HepG2 (cell line): ENCODE data around the gene KATNA1. TPM values are rescaled to one million over a fixed set of nuclear protein-coding genes. Genes with fewer than 3 reads are reported as not detected.

Source experiments
- ARNT2 ChIP-seq: sonication (generic); formaldehyde crosslinking; IDR thresholded peaks from 2 replicates; pipeline ENCODE4 v1.8.0; 2022; ENCODE audit warnings: mild to moderate bottlenecking, low read depth, missing genetic modification reagents, moderate library complexity
- CEBPB ChIP-seq: IDR thresholded peaks from 2 replicates; pipeline ENCODE4 v1.6.1; 2011; ENCODE audit warnings: low read depth, low read length, improper control_type of control experiment, borderline replicate concordance
- ERF ChIP-seq: IDR thresholded peaks from 2 replicates; pipeline ENCODE4 v1.6.1; 2018; ENCODE audit warnings: missing biosample characterization, missing genetic modification reagents
- FOSL2 ChIP-seq: sonication (generic); formaldehyde crosslinking; IDR thresholded peaks from 2 replicates; pipeline ENCODE4 v1.4.0; 2020; ENCODE audit warnings: missing genetic modification reagents
- FOXJ3 ChIP-seq: sonication (generic); formaldehyde crosslinking; IDR thresholded peaks from 2 replicates; pipeline ENCODE4 v1.4.0; 2020; ENCODE audit warnings: missing genetic modification reagents, mild to moderate bottlenecking, borderline replicate concordance
- FOXK2 ChIP-seq: fragments of 450-650 bp; IDR thresholded peaks from 2 replicates; pipeline ENCODE4 v1.6.1; 2016
- MZF1 ChIP-seq: sonication (generic); formaldehyde crosslinking; IDR thresholded peaks from 2 replicates; pipeline ENCODE4 v1.8.1; 2023; ENCODE audit warnings: mild to moderate bottlenecking, missing genetic modification reagents, borderline replicate concordance
- TBX2 ChIP-seq: sonication (generic); formaldehyde crosslinking; IDR thresholded peaks from 2 replicates; pipeline ENCODE4 v1.5.0; 2020; ENCODE audit warnings: missing genetic modification reagents, mild to moderate bottlenecking, borderline replicate concordance
- THYN1 ChIP-seq: sonication (generic); formaldehyde crosslinking; IDR thresholded peaks from 2 replicates; pipeline ENCODE4 v1.8.1; 2023; ENCODE audit warnings: low read depth, mild to moderate bottlenecking, moderate library complexity, missing genetic modification reagents, borderline replicate concordance
- ZFAT ChIP-seq: sonication (generic); formaldehyde crosslinking; conservative IDR thresholded peaks from 2 replicates; pipeline ENCODE4 v1.8.1; 2023; ENCODE audit warnings: missing genetic modification reagents, inconsistent platforms
- ZFP36 ChIP-seq: fragments of 150-350 bp; IDR thresholded peaks from 2 replicates; pipeline ENCODE4 v1.6.1; 2018; ENCODE audit warnings: borderline replicate concordance, low read length, low read depth; ENCODE audit not compliant: partially characterized antibody
- ZFY ChIP-seq: sonication (generic); formaldehyde crosslinking; IDR thresholded peaks from 2 replicates; pipeline ENCODE4 v1.4.0; 2020; ENCODE audit warnings: missing genetic modification reagents
- ZMYM3 ChIP-seq: sonication (generic); formaldehyde crosslinking; IDR thresholded peaks from 2 replicates; pipeline ENCODE4 v1.5.1; 2020; ENCODE audit warnings: mild to moderate bottlenecking, missing genetic modification reagents
- ZNF225 ChIP-seq: sonication (generic); formaldehyde crosslinking; IDR thresholded peaks from 2 replicates; pipeline ENCODE4 v1.4.0; 2020; ENCODE audit warnings: mild to moderate bottlenecking, missing genetic modification reagents
- ZNF383 ChIP-seq: sonication (generic); formaldehyde crosslinking; IDR thresholded peaks from 2 replicates; pipeline ENCODE4 v1.4.0; 2020; ENCODE audit warnings: missing genetic modification reagents, mild to moderate bottlenecking, borderline replicate concordance
- ZNF720 ChIP-seq: sonication (generic); formaldehyde crosslinking; IDR thresholded peaks from 2 replicates; pipeline ENCODE4 v1.4.0; 2020; ENCODE audit warnings: missing genetic modification reagents
- ZNF891 ChIP-seq: sonication (generic); formaldehyde crosslinking; IDR thresholded peaks from 2 replicates; pipeline ENCODE4 v1.5.0; 2020; ENCODE audit warnings: mild to moderate bottlenecking, missing genetic modification reagents
- ZSCAN21 ChIP-seq: sonication (generic); formaldehyde crosslinking; IDR thresholded peaks from 2 replicates; pipeline ENCODE4 v1.8.0; 2022; ENCODE audit warnings: mild to moderate bottlenecking, missing genetic modification reagents, moderate library complexity, borderline replicate concordance
- polyA plus RNA-seq, 8 experiments: library from polyadenylated mRNA; depleted of rRNA in 3 of 8; stranded (reverse) in 7 of 8; unstranded in 1 of 8; fragments of >200 nt; fragmentation: Illumina TruSeq in 4 of 8; extraction: Trizol in 4 of 8; gene quantifications; 2 replicates each; pipeline versions ENCODE4 v1.2.1 to v1.2.3, GENCODE V29; 2011 to 2016; ENCODE audit warnings: low read depth in 4 of 8, missing spikeins in 1 of 8, mixed read lengths in 1 of 8; ENCODE audit not compliant: insufficient read depth in 1 of 8
- total RNA-seq, 5 experiments: library from RNA; depleted of rRNA; stranded (reverse); fragments of >200 nt; fragmentation: Illumina TruSeq; extraction: Trizol; gene quantifications; 2 replicates each; pipeline ENCODE4 v1.2.3, GENCODE V29; 2016; ENCODE audit warnings: low read depth in 1 of 5
- TF ChIP-seq, protein P1 (sequence below): IDR thresholded peaks from 2 replicates; pipeline ENCODE4 v1.6.1; 2016; ENCODE audit warnings: mild to moderate bottlenecking
- TF ChIP-seq, protein P2 (sequence below): sonication (generic); formaldehyde crosslinking; IDR thresholded peaks from 2 replicates; pipeline ENCODE4 v1.4.0; 2020; ENCODE audit warnings: missing genetic modification reagents
- TF ChIP-seq, protein P3 (sequence below): sonication (generic); formaldehyde crosslinking; IDR thresholded peaks from 2 replicates; pipeline ENCODE4 v1.4.0; 2020; ENCODE audit warnings: missing genetic modification reagents, borderline replicate concordance

The KATNA1 gene
- total and polyA plus RNA-seq, 2 of the 13 experiments (the other 11 are each of a cell fraction or from before 2014, with no cell fraction given), result 14.8 to 25.3 TPM

DNA sequence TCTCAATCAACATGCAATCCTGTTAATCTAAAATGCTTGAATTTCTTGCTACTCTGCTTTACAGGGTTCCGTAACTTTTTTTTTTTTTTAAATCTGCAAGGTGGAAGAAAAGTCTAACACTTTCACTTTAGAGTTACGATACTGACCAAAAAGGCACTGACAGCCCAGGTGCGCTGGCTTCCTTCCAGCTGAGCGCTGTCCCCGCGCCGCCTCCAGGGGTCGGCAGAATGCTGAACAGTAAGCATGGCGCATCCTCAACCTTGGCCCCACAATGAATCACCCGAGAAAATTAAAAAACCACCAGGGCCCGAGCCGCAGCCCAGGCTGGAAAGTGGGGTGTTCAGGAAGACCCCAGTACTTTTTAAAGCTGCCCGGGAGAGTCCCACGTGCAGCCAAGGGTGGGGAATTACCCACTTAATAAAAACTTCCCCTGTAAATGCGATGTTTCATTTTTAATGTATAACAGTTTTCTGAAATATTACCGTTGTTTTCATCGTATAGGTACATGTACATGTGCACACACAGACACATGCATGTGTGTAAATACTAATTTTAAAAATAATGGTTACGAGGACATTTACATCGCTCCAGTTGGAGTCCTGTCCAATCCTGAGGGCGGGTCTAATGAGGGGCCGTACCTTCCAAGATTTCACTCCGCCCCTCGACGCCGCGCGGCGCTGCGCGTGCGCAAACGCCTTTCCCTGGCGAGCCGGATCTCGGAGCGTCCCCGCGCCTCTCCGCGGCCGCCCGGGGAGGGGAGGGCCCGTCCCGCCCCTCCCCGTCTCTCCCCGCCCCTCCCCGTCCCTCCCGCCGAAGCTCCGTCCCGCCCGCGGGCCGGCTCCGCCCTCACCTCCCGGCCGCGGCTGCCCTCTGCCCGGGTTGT lies 82.7 kb downstream of the KATNA1 start, which contains the start of gene GINM1 (continued):
- TF ChIP-seq, protein P1, sequence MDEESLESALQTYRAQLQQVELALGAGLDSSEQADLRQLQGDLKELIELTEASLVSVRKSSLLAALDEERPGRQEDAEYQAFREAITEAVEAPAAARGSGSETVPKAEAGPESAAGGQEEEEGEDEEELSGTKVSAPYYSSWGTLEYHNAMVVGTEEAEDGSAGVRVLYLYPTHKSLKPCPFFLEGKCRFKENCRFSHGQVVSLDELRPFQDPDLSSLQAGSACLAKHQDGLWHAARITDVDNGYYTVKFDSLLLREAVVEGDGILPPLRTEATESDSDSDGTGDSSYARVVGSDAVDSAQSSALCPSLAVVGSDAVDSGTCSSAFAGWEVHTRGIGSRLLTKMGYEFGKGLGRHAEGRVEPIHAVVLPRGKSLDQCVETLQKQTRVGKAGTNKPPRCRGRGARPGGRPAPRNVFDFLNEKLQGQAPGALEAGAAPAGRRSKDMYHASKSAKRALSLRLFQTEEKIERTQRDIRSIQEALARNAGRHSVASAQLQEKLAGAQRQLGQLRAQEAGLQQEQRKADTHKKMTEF (CRISPR knock-in tag), result no peak; the same call in 1 of the 2 replicates
- TF ChIP-seq, protein P2, sequence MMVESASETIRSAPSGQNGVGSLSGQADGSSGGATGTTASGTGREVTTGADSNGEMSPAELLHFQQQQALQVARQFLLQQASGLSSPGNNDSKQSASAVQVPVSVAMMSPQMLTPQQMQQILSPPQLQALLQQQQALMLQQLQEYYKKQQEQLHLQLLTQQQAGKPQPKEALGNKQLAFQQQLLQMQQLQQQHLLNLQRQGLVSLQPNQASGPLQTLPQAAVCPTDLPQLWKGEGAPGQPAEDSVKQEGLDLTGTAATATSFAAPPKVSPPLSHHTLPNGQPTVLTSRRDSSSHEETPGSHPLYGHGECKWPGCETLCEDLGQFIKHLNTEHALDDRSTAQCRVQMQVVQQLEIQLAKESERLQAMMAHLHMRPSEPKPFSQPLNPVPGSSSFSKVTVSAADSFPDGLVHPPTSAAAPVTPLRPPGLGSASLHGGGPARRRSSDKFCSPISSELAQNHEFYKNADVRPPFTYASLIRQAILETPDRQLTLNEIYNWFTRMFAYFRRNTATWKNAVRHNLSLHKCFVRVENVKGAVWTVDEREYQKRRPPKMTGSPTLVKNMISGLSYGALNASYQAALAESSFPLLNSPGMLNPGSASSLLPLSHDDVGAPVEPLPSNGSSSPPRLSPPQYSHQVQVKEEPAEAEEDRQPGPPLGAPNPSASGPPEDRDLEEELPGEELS (CRISPR knock-in tag), result 0 out of 2 replicates have a peak, but pooled peaks have one; percentile 42
- no peak for TF ChIP-seq ARNT2 (CRISPR knock-in tag)
- no peak for TF ChIP-seq TBX2 (CRISPR knock-in tag)
- peak; percentile 58; the same call in 1 of the 2 replicates for TF ChIP-seq FOXJ3
- TF ChIP-seq MZF1 (CRISPR knock-in tag), result no peak
- TF ChIP-seq THYN1, result no peak
- TF ChIP-seq FOSL2 (CRISPR knock-in tag), result peak; percentile 76
- TF ChIP-seq ZNF225 (CRISPR knock-in tag), result 0 out of 2 replicates have a peak, but pooled peaks have one; percentile 21
- TF ChIP-seq FOXK2, result no peak
- TF ChIP-seq ERF (CRISPR knock-in tag), result 0 out of 2 replicates have a peak, but pooled peaks have one; percentile 45
- TF ChIP-seq ZNF891 (CRISPR knock-in tag), result no peak
- TF ChIP-seq CEBPB, result no peak
- TF ChIP-seq ZFP36, result no peak
- TF ChIP-seq ZSCAN21, result no peak
- TF ChIP-seq ZMYM3 (CRISPR knock-in tag), result peak; percentile 57; the same call in 1 of the 2 replicates
- TF ChIP-seq ZNF383 (CRISPR knock-in tag), result no peak
- TF ChIP-seq ZNF720 (CRISPR knock-in tag), result no peak
- TF ChIP-seq, protein P3, sequence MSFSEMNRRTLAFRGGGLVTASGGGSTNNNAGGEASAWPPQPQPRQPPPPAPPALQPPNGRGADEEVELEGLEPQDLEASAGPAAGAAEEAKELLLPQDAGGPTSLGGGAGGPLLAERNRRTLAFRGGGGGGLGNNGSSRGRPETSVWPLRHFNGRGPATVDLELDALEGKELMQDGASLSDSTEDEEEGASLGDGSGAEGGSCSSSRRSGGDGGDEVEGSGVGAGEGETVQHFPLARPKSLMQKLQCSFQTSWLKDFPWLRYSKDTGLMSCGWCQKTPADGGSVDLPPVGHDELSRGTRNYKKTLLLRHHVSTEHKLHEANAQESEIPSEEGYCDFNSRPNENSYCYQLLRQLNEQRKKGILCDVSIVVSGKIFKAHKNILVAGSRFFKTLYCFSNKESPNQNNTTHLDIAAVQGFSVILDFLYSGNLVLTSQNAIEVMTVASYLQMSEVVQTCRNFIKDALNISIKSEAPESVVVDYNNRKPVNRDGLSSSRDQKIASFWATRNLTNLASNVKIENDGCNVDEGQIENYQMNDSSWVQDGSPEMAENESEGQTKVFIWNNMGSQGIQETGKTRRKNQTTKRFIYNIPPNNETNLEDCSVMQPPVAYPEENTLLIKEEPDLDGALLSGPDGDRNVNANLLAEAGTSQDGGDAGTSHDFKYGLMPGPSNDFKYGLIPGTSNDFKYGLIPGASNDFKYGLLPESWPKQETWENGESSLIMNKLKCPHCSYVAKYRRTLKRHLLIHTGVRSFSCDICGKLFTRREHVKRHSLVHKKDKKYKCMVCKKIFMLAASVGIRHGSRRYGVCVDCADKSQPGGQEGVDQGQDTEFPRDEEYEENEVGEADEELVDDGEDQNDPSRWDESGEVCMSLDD (CRISPR knock-in tag), result peak; percentile 63; the same call in 1 of the 2 replicates
- no peak for TF ChIP-seq ZFY (CRISPR knock-in tag)
- TF ChIP-seq ZFAT, result no peak
